Measurements from ENCODE around the gene CRELD1. TPM values are rescaled to one million over a fixed set of nuclear protein-coding genes. Genes with fewer than 3 reads are reported as not detected.

The CRELD1 gene
- total and polyA plus RNA-seq, 2 of the 13 experiments (the other 11 are each of a cell fraction or from before 2014, with no cell fraction given) = 27.1 to 61.9 TPM

GRCh38 chr3:9915254-9916141 is 18.1 kb upstream of the CRELD1 start (continued):
- TF ChIP-seq HNF4G (IDR thresholded peaks at IDR 0.05; ENCODE audit: borderline replicate concordance, low read depth, low read length) (peak; percentile 14; the same call in 1 of the 2 replicates), HNF4G (CRISPR knock-in tag; IDR thresholded peaks at IDR 0.05; ENCODE audit: borderline replicate concordance, low read depth) (no peak), SKI (IDR thresholded peaks at IDR 0.05; ENCODE audit: partially characterized antibody) (peak; percentile 54), ZNF530 (CRISPR knock-in tag; IDR thresholded peaks at IDR 0.05; ENCODE audit: low read depth) (no peak), ZNF180 (CRISPR knock-in tag; IDR thresholded peaks at IDR 0.05; ENCODE audit: borderline replicate concordance, low read depth) (no peak), ZNF713 (CRISPR knock-in tag; IDR thresholded peaks at IDR 0.05) (0 out of 2 replicates have a peak, but pooled peaks have one; percentile 62), ZNF709 (CRISPR knock-in tag; IDR thresholded peaks at IDR 0.05) (peak; percentile 53; the same call in 1 of the 2 replicates), TEAD3 (CRISPR knock-in tag; optimal IDR thresholded peaks at IDR 0.05; ENCODE audit: borderline replicate concordance) (peak; percentile 46), PATZ1 (CRISPR knock-in tag; IDR thresholded peaks at IDR 0.05) (no peak), NFKBIZ (CRISPR knock-in tag; IDR thresholded peaks at IDR 0.05) (0 out of 2 replicates have a peak, but pooled peaks have one; percentile 27), MBD4 (IDR thresholded peaks at IDR 0.05; ENCODE audit: borderline replicate concordance, low read length) (no peak), AHDC1 (CRISPR knock-in tag; IDR thresholded peaks at IDR 0.05; ENCODE audit: borderline replicate concordance) (peak; percentile 32; the same call in 1 of the 2 replicates), KDM3A (CRISPR knock-in tag; IDR thresholded peaks at IDR 0.05; ENCODE audit: low read depth) (peak; percentile 19; the same call in 1 of the 2 replicates), MIXL1 (CRISPR knock-in tag; IDR thresholded peaks at IDR 0.05) (0 out of 2 replicates have a peak, but pooled peaks have one; percentile 31), NFKB2 (CRISPR knock-in tag; IDR thresholded peaks at IDR 0.05; ENCODE audit: borderline replicate concordance) (peak; percentile 85), KLF11 (CRISPR knock-in tag; IDR thresholded peaks at IDR 0.05) (no peak), ZBTB38 (CRISPR knock-in tag; IDR thresholded peaks at IDR 0.05) (peak; percentile 15; the same call in 1 of the 2 replicates), ZNF781 (CRISPR knock-in tag; IDR thresholded peaks at IDR 0.05; ENCODE audit: borderline replicate concordance, not compliant biosample characterization) (peak; percentile 18), SAFB2 (CRISPR knock-in tag; IDR thresholded peaks at IDR 0.05; ENCODE audit: borderline replicate concordance, low read depth) (peak; percentile 69; the same call in 1 of the 2 replicates), ZNF317 (CRISPR knock-in tag; IDR thresholded peaks at IDR 0.05) (no peak), ZC3H4 (CRISPR knock-in tag; IDR thresholded peaks at IDR 0.05; ENCODE audit: borderline replicate concordance) (peak; percentile 78), CHD4 (IDR thresholded peaks at IDR 0.05; ENCODE audit: borderline replicate concordance, low read length) (no peak), KLF15 (CRISPR knock-in tag; IDR thresholded peaks at IDR 0.05; ENCODE audit: borderline replicate concordance) (peak; percentile 85; the same call in 1 of the 2 replicates)
